MM.1S (cell line): ENCODE measurements around the gene KCNQ2.

Source experiments
- EZH2 ChIP-seq: fragments of 300-600 bp; sonication (generic); optimal IDR thresholded peaks from 2 replicates; pipeline ENCODE3; 2017; ENCODE audit warnings: low read depth, mild to moderate bottlenecking, antibody characterized with exemption, low read length, mixed read lengths
- TF ChIP-seq, protein P1 (sequence below): fragments of 300-600 bp; sonication (generic); IDR thresholded peaks from 2 replicates; pipeline ENCODE4 v1.5.1; 2016; ENCODE audit warnings: antibody characterized with exemption, low read length, mixed read lengths

DNA sequence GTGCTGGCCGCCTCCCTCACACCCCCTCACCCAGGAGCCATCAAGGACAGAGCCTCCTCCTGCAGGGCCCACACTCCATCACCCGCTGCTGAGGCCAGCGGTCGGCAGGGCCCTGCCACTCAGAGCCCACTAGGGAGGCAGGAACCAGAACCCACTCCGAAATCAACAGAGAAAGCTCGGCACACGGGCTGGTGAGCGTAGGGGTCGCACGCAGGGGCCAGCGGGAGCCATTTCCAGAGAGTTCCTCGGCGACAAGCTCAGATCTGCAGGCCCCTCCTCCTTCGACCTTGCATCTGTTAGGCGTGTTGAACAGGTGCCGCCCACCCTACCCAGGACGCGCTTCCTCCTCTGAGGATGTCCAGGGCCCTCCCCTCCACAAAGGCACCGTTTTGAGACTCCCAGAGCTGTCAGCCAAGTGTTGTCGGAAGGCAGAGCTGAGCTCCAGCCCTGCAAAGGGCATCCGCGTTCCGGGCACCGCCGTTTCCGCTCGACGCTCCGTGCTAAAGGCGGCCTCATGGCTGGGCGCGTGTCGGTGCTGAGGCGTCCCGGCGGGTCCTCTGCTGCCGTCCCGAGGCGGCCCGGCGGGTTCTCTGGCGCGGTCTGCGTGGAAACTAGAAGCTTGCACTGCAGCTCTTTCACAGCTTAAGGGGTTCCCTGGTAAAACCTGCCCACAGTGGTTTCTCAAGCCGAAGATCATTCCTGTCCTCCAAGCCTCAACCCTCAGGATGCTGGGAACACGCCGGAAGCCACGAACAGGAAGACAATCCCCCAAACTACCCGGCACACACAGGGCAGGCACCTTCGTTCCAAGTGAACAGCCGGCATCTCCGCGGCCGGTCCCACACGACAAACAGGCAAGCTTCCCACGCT lies 6.8 kb downstream of the KCNQ2 start:
- TF ChIP-seq, protein P1, sequence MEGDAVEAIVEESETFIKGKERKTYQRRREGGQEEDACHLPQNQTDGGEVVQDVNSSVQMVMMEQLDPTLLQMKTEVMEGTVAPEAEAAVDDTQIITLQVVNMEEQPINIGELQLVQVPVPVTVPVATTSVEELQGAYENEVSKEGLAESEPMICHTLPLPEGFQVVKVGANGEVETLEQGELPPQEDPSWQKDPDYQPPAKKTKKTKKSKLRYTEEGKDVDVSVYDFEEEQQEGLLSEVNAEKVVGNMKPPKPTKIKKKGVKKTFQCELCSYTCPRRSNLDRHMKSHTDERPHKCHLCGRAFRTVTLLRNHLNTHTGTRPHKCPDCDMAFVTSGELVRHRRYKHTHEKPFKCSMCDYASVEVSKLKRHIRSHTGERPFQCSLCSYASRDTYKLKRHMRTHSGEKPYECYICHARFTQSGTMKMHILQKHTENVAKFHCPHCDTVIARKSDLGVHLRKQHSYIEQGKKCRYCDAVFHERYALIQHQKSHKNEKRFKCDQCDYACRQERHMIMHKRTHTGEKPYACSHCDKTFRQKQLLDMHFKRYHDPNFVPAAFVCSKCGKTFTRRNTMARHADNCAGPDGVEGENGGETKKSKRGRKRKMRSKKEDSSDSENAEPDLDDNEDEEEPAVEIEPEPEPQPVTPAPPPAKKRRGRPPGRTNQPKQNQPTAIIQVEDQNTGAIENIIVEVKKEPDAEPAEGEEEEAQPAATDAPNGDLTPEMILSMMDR, result no peak
- no peak for TF ChIP-seq EZH2
